Fibroblast of upper back skin (primary cell): ENCODE data around the gene EHMT1.

Experiments
- DNase-seq: peaks from one replicate; pipeline ENCODE4 v3.0.0-alpha.2; 2013

The EHMT1 gene

GRCh38 chr9:137815256-137816255, 196.8 kb downstream of the EHMT1 start:
- no peak for DNase-seq

DNA sequence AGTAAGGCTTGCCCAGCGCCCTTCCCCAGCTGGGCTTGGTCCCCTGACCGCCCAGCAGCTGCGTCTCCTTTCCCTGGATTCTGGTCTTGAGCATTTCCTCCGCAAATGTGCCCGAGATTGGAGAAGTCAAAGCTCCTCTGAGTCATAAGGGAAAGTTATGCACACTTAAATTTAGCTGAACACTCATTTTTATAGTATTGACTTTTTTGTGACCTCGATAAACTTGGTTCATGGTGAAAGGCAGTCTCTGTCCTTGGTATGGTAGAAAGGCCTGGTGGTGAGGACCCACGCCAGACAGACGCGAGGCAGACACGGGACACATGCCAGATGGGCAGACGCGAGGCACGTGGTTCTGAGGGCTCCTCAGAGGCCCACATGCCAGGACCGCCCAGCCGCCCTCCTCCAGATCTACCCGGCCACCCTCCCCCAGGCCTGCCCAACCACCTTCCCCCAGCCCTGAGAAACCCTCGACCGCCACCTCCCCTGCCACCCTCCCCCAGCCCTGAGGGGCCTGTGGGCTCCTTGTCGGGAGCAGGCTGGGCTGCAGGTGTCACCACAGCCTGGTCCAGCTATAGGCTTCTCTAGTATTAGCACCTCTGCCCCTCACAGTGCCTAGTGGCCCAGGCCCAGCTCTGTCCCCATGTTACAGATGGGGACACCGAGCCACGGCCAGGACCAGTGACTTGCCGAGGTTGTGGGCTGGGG, 197.9 kb downstream of the EHMT1 start:
- no peak for DNase-seq

GRCh38 chr9:137817236-137818200, 198.7 kb downstream of the EHMT1 start:
- DNase-seq, result no peak

DNA sequence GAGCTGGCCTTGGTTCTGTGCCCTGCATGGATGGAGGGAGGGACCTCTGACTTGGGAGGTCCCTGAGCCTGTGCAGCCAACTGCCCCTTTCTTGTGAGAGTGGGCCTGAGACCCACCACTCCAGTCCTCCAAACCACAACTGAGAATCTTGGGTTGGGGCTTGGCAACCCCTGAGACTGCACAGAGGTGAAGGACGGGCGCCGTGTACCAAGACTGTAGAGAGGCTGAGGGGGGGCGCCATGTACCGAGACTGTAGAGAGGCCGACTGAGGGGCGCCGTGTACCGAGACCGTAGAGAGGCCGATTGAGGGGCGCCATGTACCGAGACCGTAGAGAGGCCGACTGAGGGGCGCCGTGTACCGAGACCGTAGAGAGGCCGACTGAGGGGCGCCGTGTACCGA, 199.5 kb downstream of the EHMT1 start:
- DNase-seq, result no peak

DNA sequence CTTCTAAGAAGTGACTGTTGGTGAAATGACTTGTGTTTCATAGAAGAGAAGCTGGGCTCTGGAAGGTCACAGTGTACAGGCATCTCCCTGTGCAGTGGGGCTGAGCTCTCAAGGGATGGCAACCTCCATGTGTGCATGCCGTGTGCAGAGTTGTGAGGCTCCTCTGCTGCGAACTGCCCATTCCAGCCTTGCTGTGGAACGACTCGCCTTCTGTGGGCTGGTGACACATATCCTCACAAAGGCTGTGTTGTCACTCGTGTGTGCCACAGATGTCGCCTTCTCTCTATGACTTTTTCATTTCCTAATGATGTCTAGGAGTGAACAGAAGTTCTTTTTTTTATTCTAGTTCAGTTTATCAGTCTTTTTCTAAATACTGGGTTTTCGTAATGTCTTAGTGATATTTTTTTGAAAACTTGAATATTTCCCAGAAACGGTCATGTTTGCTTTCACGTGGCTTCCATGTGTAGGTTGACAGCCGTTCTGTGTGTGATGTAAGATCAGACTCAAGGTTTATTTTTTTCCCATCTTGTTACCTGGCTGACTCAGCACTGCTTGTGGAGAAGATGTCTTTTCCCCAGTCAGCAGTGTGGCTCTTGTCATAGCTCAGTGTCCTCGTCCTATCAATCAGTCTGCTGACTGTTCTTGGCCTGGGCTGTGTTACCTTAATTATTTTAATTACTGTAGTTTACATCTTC, 201.5 kb downstream of the EHMT1 start:
- no peak for DNase-seq

DNA sequence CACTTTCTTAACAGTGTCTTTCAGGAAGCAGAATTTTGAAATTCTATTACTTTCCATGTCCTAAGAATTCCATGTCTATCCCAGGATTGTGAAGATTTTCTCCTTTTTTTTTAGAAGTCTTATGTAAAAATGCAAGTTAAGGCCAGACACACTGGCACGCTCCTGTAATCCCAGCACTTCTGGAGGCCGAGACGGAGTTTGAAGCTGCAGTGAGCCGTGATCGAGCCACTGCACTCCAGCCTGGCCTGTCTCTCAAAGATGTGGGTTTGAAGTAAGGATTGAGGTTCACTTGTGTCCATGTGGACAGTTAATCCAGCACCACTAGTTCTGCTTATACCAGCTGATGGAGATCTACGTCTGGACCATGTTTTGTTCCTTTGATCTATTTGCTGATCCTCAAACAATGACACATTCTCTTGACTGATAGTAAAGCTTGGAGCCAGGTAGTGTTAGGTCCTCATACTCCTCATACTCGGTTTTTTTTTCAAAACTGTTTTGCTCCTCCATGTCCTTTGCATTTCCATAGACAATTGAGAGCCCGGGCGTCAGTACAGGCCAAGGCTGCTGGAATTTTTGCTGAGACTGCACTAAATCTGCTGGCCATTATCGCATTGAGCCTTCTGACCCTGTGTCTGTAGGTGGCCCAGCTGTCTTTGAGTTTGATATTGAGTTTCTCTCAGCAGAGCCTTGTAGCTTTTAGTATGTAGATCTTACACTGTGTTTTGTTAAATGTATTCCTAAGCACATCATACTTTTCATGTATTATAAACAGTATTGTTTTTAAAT, 205.4 kb downstream of the EHMT1 start:
- DNase-seq, result no peak

DNA sequence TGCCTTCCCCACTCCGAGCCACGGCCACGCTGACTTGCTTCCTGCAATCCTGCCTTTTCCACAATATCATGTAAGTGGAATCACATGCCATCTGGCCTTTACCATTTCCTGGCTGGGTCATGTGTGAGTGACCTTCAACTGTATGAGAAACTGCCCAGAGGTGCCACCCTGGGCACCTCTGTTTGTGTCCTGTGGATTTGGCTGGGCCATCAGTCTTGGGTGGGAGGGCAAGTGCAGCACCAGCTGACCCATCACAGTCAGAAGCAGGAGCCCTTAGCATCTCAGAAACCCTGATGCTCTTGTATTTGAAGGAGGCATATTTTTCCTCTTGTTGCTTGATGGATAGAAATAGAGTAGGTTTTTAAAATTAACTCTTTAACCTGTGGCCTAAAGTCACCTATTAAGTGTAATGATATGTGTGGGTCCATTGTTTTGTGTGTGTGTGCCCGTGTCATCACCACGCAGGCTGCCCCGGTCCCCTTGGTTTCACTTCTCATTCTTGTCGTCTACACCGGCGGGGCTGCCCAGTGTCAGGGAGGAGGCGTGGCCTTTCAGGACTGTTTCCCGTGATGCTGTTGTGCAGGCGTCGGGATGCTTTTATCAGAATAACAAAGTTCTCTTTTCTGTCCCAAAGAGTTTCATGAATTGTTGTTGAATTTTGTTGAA, 206.7 kb downstream of the EHMT1 start:
- no peak for DNase-seq

- DNase-seq, result no peak
These were observed 209.2 kb downstream of the EHMT1 start for GRCh38 chr9:137827908-137828526.

- peak; percentile 30 for DNase-seq
These were observed 209.9 kb downstream of the EHMT1 start for GRCh38 chr9:137828527-137829259.

GRCh38 chr9:137829260-137829996, 210.6 kb downstream of the EHMT1 start:
- DNase-seq, result no peak

- no peak for DNase-seq
These were observed 213.4 kb downstream of the EHMT1 start for GRCh38 chr9:137832191-137832700.

DNA sequence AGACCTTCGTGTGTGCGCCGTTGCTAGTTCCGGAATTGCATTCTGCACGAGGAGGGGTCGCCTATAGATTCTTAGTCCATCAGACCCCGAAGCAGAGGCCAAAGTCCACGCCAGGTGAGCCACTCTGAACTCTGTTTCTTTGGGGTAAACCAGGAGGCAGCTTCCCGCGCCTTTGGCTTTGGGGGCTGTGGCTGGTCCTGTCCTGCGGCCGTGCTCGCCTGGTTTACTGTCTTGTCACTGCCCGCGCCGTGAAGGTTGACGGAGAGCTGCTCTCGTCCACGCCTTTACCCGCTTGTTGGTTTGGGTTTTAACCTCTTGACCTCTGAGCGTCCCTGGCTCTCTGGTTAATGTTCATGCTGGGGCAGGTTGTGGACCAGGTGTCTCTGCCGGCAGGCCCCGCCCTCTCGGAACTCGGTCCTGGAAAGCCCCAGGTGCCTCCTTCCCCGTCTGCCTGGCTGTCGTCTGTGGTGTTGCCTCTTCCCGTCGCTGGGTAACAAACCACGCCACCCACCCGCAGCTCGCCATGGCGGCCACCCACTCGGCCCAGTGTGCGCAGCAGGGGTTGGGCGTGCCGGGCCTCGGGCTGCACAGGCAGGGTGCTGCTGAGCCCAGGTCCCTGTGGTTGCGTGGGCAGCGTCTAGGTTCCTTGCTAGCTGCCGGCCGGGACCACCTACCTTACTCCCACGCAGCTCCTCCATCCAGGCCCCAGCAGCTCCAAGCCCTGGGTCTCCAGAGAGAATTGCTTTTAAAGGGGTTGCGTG, 214.2 kb downstream of the EHMT1 start:
- no peak for DNase-seq

DNA sequence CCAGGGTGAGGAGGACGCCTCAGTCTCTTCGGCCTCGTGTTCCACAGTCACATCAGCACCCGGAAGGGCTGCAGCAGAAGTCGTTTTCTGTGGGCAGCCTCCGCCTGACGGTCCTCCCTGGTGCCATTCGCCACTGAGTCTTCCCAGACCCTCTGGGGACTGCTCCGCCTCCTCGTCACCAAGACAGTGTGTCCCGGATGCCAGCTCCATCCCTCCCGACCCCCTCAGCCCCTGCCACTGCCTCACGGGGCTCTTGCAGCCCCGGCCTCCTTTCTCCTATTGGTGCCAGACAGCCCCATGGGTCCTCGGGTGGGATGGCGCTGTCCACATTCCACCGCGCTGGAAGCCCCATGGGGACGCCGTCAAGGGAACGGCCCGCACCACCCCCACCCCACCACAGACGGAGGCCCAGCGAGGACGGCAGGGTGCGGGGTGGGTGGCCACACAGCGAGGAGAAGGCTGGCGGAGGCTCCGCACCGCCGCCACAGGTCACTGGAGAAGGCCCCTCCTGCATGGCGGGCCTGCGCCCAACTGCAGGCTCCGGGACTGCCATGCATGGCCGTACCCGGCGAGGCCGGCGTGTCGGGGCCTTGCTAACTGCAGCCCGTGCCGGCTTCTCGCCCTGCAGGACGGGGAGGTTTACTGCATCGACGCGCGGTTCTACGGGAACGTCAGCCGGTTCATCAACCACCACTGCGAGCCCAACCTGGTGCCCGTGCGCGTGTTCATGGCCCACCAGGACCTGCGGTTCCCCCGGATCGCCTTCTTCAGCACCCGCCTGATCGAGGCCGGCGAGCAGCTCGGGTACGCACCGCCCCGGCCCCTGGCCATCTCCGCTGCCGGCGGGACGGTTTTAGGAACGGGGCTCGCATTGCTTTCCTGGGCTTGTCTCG, 215.2 kb downstream of the EHMT1 start:
- DNase-seq, result no peak

- no peak for DNase-seq
These were observed 216.2 kb downstream of the EHMT1 start for GRCh38 chr9:137834846-137835546.

DNA sequence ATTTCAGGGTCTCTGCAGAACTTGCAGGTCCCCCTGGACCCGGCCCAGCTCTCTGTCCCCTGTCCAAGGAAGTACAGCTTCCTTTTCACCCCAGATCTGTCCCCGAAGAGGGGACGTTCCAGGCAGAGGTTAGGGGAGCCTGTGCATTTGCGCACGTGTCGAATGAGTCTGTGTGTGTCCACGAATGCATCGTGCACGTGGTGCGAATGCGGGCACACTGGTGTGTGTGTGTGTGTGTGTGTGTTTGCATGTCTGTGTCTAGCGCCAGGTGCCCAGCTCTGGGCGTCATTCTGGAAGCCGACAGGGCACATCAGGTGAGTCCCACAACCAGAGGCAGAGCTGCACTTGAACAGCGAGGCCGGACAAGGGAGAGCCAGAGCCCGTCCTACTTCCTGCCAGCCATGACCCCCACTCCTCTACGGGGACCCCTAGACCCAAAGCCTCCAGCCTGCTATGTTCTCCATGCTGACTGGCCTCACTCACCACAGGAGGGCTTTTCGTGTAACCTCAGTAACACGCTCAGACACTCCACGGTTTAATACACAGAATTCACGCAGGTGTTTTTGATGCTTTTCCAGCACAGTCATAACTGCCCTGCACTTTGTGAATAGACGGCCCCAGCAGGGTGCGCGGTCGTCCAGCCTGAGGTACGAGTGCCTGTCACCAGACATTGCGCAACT, 217.5 kb downstream of the EHMT1 start:
- DNase-seq, result no peak
